Prostate gland (tissue), 2 donors: ENCODE measurements around the gene MSRB2.

ENCODE experiments used
- POLR2A ChIP-seq: fragments of 450-650 bp; IDR thresholded peaks from one replicate; pipeline ENCODE4 v1.6.1; 2016; ENCODE audit warnings: antibody characterized with exemption, mild to moderate bottlenecking
- POLR2AphosphoS5 ChIP-seq: sonication (generic); formaldehyde crosslinking; IDR thresholded peaks from one replicate; pipeline ENCODE4 v1.6.1; 2017; ENCODE audit warnings: antibody characterized with exemption
- TF ChIP-seq, protein P1 (sequence below), 4 experiments: fragments of 200-600 bp in 2 of 4; fragments of 450-650 bp in 2 of 4; sonication (generic) in 2 of 4; IDR thresholded peaks; 1 replicate in 3 of 4; 2 replicates in 1 of 4; pipeline ENCODE4 v1.5.1; 2016 to 2019; ENCODE audit warnings: antibody characterized with exemption in 4 of 4, mild to moderate bottlenecking in 2 of 4, moderate library complexity in 2 of 4

GRCh38 chr10:23048191-23048590 lies 47.2 kb upstream of the MSRB2 start:
- TF ChIP-seq, protein P1, sequence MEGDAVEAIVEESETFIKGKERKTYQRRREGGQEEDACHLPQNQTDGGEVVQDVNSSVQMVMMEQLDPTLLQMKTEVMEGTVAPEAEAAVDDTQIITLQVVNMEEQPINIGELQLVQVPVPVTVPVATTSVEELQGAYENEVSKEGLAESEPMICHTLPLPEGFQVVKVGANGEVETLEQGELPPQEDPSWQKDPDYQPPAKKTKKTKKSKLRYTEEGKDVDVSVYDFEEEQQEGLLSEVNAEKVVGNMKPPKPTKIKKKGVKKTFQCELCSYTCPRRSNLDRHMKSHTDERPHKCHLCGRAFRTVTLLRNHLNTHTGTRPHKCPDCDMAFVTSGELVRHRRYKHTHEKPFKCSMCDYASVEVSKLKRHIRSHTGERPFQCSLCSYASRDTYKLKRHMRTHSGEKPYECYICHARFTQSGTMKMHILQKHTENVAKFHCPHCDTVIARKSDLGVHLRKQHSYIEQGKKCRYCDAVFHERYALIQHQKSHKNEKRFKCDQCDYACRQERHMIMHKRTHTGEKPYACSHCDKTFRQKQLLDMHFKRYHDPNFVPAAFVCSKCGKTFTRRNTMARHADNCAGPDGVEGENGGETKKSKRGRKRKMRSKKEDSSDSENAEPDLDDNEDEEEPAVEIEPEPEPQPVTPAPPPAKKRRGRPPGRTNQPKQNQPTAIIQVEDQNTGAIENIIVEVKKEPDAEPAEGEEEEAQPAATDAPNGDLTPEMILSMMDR (IDR thresholded peaks at IDR 0.05) = no peak
- TF ChIP-seq POLR2A = no peak
- TF ChIP-seq POLR2AphosphoS5 = no peak
